OCI-LY3 (cell line): ENCODE data around the gene HIPK1.

ENCODE experiments used
- EZH2phosphoT487 ChIP-seq: fragments of 200-600 bp; shearing (Covaris generic); IDR thresholded peaks from 2 replicates; pipeline ENCODE4 v1.6.1; 2018; ENCODE audit warnings: antibody characterized with exemption, mixed run types, low read depth
- TF ChIP-seq, protein P1 (sequence below): fragments of 200-600, 300-600 bp; sonication (generic); IDR thresholded peaks from 2 replicates; pipeline ENCODE4 v1.5.1; 2014; ENCODE audit warnings: antibody characterized with exemption, low read length, low read depth

DNA sequence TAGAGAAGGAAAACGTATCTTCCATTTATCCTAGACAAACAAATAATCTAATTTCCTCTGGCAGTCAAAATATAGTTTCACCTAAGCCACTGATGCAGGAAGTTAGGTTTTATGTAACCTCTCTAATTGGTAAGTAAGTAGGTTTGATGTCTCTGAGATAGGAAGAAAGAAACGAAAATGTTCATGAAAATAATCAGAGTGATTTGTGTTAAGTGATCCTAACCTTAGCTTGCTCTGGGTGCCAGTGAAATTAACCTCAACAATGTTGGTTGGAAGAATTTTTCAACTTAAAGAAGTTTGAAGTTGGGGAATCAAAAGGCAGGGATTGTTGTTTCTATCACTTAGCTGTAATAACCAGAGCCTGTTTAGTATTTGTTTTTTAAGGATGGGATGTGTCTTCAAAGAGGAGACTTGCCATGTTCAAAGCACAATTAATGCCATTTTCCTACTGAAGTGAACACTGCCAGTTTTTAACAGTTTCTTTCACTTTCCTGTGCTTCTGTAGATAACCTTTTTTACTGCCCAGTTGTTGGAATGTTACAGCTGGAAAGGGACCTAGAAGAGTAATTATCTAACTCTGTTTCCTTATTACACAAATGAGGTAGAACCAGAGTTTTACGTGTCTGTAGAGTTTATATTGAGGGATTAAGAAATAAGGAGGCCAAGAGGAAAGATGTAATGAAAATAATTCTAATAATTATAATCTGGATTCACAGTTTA is 18.4 kb downstream of the HIPK1 start:
- TF ChIP-seq, protein P1, sequence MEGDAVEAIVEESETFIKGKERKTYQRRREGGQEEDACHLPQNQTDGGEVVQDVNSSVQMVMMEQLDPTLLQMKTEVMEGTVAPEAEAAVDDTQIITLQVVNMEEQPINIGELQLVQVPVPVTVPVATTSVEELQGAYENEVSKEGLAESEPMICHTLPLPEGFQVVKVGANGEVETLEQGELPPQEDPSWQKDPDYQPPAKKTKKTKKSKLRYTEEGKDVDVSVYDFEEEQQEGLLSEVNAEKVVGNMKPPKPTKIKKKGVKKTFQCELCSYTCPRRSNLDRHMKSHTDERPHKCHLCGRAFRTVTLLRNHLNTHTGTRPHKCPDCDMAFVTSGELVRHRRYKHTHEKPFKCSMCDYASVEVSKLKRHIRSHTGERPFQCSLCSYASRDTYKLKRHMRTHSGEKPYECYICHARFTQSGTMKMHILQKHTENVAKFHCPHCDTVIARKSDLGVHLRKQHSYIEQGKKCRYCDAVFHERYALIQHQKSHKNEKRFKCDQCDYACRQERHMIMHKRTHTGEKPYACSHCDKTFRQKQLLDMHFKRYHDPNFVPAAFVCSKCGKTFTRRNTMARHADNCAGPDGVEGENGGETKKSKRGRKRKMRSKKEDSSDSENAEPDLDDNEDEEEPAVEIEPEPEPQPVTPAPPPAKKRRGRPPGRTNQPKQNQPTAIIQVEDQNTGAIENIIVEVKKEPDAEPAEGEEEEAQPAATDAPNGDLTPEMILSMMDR: no peak
- no peak for TF ChIP-seq EZH2phosphoT487
